NCI-H345 treated with DMSO at 0.1 percent for 48 hours (cell line): ENCODE data around the gene SACM1L.
"Not testable (repeated sequence)": the region's sequence is repeated elsewhere in the genome, so short reads cannot be mapped to it uniquely, and the experiment has no call there.

Experiments
- DNase-seq: peaks from one replicate; lab custom pipeline; 2025; ENCODE audit not compliant: unreplicated experiment; lab: John Stamatoyannopoulos, UW

The SACM1L gene

GRCh38 chr3:45690336-45691035 is 1.3 kb downstream of the SACM1L start:
- no peak for DNase-seq

- no peak for DNase-seq
Observed at GRCh38 chr3:45691842-45692241, 2.6 kb downstream of the SACM1L start.

- no peak for DNase-seq
Observed at GRCh38 chr3:45692866-45693265, 3.7 kb downstream of the SACM1L start.

GRCh38 chr3:45693941-45694521 is 4.8 kb downstream of the SACM1L start:
- no peak for DNase-seq

DNA sequence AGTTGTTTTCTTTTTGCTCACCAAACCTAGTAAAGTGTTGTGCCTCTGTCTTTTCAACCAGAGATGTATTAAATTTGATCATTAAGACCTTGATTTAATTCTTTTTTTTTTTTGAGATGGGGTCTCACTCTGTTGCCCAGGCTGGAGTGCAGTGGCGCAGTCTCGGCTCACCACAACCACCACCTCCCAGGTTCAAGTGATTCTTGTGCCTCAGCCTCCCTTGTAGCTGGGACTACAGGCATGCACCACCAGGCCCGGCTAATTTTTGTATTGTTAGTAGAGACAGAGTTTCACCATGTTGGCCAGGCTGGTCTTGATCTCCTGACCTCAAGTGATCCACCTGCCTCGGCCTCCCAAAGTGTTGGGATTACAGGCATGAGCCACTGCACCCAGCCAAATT is 6.0 kb downstream of the SACM1L start:
- DNase-seq: not testable (repeated sequence)

GRCh38 chr3:45700570-45701073 is 11.4 kb downstream of the SACM1L start:
- no peak for DNase-seq

DNA sequence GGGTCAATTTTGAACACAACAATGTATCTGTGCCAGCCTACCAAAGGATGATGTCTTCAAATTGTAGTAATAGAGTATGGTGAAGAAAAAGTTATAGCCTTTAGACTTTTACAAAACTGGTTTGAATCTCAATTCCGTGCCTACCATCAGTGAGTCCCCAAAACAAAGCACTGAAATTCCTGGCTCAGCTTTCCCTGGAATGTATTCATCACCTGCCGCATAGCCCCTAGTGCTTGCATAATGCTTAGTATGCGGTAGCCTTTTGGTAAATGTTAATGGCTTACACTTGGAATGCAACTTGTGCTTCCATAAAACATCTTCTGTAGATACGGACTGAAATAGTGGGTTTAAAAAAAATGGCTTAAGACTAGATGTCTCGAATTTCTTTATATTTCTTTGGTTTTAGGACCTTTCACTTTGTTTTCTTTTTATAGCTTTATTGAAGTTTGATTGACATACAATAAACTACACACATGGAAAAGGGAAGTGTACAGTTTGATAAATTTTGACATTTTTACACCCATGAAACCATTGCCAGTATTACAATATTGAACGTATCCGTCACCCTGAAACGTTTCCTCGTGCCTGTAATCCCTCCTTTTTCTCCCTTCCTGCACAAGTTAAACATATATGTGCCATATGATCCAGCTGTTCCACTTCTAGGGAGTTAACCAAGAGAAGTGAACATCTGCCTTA is 12.1 kb downstream of the SACM1L start:
- DNase-seq: no peak

- DNase-seq: no peak
Observed at GRCh38 chr3:45704301-45704943, 15.2 kb downstream of the SACM1L start.

DNA sequence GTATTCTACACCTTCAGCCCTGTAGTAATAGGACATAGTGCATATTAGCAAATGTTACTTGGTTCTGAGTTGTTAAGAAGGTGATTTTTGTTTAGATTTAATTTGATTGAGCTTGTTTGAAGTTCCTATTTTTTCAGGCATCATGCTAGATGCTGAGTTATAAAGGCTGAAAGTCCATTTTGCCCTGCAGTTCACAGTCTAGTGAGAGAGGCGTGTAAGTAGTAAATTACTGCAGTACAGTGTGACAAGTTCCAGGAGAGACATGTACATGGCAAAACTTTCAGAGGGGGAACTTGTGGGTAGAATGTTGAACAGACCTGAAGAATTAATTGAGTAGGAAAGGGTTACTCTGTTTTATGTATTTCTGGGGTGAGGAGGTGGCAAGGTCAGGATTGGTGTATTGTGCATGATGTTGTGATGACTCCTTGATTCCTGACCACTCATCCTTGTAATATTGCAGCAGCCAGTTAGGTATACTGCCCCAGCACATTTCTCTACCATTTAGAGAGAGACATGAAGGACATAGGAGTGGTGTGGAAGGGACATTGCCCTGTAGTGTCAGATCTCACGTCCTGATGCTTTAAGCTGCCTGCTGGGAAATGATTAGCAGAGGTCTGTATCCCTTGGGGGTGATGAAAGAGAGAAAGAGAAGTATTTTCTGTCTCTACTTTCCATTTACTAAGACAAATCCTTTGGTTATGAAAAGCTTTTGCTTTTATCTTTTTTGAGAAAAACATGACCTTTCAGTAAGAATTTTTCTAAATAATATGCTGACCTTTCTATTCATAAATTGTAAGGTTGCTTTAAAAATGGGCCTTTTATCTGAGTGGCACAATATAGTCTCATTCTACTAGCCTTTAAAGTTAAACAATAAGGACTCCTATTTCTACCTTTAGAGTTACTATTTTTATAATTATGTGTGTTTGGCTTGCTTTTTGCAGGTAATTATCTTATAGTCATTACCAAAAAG is 16.9 kb downstream of the SACM1L start:
- DNase-seq: no peak

GRCh38 chr3:45711931-45712330 is 22.7 kb downstream of the SACM1L start:
- DNase-seq: no peak

GRCh38 chr3:45712434-45713110 is 23.4 kb downstream of the SACM1L start:
- DNase-seq: no peak

DNA sequence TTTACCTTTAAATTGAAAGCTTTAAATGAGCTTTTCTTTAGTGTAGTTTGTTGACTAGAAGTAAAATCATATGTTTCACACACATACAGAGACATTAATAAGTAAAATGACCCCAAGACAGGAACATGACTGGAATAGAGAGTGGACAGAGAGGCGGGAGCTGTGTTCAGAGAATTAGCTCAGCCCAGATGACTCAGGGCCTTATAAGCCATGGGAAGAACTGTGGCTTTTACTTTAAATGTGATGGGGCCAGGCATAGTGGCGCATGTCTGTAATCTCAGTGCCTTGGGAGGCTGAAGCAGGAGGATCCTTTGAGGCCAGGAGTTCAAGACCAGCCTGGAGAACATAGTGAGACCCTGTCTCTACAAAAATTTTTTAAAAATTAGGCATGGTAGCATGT is 26.7 kb downstream of the SACM1L start:
- DNase-seq: no peak

GRCh38 chr3:45716790-45717336 is 27.7 kb downstream of the SACM1L start:
- DNase-seq: no peak

- no peak for DNase-seq
Observed at GRCh38 chr3:45719655-45720487, 30.7 kb downstream of the SACM1L start.

GRCh38 chr3:45724911-45725310 is 35.7 kb downstream of the SACM1L start:
- no peak for DNase-seq

GRCh38 chr3:45729614-45730013 is 40.4 kb downstream of the SACM1L start:
- DNase-seq: no peak

GRCh38 chr3:45730409-45731154 is 41.4 kb downstream of the SACM1L start:
- no peak for DNase-seq

GRCh38 chr3:45736707-45737106 is 47.5 kb downstream of the SACM1L start:
- no peak for DNase-seq
